Measurements from ENCODE around the gene VENTX.
"Not testable (repeated sequence)": the region's sequence is repeated elsewhere in the genome, so short reads cannot be mapped to it uniquely, and the experiment has no call there.

Gene VENTX

GRCh38 chr10:133259602-133259989 is 21.9 kb downstream of the VENTX start:
- DNase-seq: no peak

DNA sequence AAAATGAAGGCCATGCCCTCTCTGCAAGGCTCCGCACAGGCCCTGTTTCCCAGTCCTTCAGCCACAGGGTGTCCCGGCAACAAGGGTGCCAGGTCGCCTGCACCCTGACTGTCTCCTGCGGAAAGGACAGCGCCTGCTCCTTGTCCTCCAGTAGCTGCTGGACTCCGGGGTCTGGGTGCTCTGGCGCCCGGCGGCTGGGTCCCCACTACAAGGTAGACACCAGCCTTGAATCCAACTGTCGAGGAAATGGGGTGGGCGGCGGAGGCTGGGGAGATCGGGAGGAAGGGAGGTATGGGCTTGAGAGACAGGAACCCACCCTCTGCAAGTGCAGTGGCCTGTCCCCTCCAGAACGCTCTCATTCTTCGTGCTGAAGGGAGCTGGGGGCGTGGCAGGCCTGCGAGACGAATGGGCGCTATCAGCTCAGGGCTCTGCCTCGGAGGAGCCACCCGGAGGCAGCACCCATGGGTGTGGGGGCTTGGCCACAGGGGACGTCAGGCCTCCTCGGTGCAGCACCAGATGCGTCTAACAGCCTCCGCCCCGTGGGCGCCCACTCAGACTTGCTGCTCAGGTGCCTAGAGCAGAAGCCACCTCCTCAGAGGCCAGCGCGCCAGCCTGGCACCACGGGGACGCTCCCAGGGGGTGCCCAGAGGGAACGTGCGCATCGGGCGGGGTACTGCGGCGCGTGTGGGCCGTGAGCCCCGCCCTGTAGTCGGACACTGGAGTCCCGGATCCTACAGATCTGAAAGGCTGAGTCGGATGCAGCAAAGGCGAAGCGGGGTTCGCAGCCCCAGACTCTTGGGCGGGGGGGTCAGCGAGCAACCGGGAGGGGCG is 23.5 kb downstream of the VENTX start:
- DNase-seq: no peak

DNA sequence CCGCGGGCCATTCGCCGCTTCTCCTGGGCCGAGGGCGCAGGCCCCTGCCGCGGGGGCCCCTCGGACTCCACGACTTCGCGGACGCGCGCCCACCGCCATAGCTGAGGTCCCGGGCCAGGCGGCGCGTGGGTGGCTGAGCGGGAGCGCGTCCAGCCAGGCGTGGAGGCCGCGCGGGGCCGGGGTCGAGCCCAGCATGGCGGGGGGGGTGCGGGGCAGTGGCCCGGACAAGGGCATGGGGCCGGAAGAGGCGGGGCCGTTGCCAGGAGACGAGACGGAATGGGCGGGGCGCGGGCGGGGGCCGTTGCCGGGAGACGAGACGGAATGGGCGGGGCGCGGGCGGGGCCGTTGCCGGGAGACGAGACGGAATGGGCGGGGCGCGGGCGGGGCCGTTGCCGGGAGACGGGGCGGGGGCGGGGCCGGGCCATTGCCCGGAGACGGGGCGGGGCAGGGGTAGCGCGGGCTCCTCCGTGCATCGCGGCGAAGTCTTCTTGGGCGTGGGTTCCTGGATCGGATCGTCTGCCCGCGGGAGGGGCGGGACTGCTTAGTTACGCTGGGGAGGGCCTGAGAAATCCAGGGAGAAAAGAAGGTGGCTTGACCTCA is 24.2 kb downstream of the VENTX start:
- DNase-seq: peak; percentile 46

GRCh38 chr10:133262696-133263095 is 25.0 kb downstream of the VENTX start:
- no peak for DNase-seq

GRCh38 chr10:133263674-133264073 is 26.0 kb downstream of the VENTX start:
- no peak for DNase-seq

DNA sequence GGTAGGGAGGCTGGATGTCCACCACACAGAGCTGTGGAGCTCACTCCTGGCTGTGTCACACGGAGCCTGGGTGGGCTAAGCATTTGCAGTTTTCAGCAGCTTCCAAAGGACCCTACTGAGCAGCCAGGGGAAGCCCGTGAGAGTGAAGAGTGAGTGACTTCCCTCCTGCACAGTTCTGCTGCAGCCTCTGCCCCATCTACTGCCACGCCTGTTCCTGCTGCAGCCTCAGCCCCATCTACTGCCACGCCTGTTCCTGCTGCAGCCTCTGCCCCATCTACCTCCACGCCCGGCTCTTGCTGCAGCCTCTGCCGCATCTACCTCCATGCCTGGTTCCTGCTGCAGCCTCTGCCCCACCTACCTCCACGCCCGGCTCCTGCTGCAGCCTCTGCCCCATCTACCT is 26.8 kb downstream of the VENTX start:
- no peak for DNase-seq

- not testable (repeated sequence) for DNase-seq
Observed at GRCh38 chr10:133265052-133265451, 27.4 kb downstream of the VENTX start.

DNA sequence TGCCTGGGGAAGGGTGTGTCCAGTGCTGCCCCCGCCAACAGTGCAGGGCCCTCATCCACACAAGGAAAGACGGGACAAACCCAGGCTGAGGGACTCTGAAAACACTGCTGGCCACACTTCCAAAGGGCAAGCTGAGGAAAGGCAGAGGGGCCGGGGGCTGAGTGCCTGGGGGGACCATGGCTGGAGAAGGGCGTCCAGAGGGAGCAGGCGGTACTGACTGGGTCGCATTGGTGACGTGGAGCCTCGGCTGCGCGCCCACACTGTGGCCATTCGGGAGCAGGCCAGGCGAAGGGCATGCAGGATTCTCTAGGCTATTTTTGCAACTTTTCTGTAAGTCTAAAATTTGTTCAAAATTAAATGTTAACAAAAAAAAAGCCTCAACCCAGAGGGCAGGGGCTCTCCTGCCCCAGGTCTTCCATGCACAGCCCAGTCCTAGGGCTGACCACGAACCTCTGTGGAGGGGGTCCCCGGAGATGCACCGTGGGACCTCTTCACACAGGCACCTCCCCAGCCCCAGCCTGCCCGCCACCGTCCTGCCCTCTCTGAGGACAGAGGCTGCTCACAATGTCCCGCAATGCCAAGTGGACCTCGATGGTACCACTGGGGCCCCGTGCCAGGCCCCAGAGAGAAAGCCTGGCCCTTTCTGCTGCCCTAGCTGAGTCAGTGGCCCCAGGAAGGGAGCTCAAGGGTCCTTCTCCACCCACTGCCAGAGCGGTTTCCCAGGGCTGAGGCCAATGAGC is 28.6 kb downstream of the VENTX start:
- no peak for DNase-seq

GRCh38 chr10:133267293-133267692 is 29.6 kb downstream of the VENTX start:
- DNase-seq: no peak

DNA sequence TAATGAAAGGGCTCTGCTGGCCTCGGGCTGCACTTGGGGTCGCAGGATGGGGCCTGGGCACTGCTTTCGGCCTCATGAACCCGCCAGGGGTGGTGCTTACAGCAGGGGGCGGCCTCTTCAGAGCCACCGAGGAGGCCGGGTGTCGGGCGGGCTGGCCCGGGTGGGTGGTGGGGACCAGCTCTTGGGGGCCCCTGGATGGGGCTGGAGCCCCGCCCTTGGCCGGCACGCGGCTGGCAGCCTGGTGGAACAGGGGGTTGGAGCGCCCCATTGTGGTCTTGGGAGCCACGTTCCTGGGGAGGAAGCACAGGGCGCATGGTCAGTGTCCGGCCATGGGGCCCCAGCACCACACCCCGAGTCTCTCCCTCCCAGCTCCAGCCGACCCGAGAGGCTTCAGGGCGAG is 30.2 kb downstream of the VENTX start:
- DNase-seq: no peak

DNA sequence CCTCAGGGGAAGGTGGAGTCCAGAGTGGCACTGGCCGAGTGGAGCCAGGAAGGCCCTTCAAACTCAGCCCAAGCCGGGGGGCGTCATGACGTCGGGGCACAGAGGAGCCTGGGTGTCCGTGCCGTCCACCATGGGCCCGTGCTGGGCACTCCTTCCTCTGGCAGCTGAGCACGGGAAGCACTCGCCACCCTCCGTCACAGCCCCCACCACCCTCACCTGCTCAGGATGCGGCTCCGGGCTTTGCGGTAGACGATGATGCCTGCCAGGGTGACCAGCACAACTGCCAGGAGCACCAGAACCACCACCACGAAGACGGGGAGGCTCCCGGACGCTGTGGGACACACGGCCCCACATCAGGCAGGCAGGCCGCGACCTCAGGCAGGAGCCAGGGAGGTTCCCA is 30.9 kb downstream of the VENTX start:
- DNase-seq: no peak

DNA sequence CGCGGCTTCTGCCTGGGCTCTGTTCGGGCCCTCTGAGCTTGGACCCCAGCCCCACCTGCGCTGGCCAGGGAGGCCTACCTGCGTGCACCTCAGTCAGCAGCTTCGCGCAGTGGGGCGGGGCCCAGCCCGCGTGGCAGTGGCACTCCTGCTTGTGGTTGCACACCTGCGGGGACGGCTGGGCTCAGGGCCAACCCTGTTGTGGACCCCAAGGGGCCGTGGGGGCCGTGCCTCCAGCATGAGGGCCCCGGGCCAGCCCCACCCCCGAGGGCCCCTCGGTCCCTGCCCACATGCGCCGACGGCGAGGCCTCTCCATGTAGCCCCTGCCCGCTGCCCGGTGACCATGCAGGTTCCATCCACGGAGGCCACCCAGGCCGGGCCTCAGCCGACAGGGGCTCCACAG is 31.7 kb downstream of the VENTX start:
- no peak for DNase-seq

DNA sequence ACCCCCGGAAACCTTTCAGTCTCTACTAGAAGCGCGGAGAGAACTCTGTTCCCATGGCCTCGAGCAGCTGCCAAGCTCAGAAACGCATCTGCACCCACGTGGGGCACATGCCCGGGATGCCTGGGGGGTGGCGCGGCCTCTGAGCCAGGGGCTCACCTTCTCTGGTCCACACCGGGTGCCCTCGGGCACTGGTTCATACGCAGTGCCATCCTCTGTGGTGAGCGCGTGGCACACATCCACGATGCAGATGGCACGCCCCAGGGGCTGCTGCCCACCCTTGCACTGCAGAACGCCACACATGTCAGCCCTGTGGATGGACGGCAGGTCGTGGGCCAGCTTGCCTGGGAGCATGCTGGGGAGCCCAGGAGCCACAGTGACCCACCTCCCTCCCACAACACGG is 32.5 kb downstream of the VENTX start:
- no peak for DNase-seq

DNA sequence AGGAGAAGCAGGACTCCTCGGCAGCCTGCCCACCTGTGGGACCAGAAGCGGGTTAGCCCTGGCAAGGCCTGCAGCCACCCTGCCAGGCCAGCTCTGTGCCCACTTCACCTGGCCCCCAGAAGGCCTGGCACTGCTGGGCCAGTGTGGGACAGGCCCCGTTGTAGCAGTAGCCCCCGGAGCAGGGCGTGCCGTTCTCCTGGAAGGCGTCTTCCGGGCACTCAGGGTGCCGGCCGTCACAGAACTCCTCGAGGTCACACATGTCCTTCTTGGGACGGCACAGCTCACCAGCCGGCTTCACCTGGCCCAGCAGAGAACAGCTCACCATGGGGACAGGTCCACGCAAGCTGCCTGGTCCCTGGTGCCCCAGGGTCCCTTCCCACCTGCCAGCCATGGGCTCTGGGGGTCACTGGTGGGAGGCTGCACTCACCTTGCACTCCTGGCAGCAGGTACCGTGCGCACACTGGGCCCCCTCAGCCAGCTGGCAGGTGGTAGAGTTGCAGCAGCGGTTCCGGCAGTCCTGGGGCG is 33.2 kb downstream of the VENTX start:
- no peak for DNase-seq

- DNase-seq: no peak
Observed at GRCh38 chr10:133271521-133272300, 34.1 kb downstream of the VENTX start.

DNA sequence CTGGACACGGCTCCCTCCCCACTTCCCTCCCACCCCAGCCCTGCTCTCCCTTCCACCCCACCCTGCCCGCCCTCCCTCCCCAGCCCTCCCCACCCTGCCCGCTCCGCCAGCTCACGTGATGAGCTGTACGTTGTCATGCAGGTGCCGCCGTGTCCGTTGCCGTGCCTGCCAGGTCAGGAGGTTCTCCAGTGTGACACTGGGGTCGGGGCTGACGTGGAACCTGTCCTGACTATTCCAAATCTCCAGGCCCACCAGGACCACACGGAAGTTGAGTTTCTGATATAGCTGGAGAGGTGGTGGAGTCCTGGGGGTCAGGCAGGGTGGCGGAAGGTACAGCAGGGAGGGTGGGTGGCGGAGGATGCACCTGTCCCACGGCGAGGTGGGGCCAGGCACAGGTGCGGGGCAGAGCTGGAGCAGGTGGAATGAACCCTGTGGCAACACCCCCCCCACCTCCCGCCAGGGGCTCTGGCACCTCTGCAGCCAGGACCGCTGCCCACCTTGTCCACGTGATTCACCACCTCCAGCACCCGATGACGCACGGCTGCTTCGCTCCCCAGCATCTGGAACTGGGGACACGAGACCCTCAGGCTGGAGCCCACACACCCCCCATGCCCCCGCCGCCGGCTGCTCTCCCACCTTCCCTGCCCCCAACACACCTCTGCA is 34.8 kb downstream of the VENTX start:
- no peak for DNase-seq

DNA sequence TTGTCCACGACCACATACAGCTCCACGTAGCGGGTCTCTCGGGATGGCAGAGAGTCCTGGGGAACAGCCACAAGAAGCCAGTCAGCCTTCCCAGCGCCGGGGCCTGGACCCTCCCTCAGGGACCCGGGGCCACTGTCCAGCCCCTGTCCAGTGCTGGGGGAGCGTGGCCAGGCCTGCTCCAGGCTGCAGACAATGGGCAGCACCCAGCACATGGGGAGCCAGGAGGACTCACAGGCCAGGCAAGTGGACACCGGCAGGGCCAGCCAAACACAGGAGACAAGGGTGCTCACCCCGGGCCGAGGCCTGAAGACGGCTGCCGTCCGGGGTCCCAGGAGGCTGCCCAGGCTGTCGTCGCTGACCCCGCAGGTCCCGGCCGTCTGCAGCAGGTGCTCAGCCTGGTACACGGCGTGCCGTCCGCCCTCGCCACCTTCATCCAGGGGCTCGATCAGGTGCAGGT is 35.3 kb downstream of the VENTX start:
- DNase-seq: no peak

DNA sequence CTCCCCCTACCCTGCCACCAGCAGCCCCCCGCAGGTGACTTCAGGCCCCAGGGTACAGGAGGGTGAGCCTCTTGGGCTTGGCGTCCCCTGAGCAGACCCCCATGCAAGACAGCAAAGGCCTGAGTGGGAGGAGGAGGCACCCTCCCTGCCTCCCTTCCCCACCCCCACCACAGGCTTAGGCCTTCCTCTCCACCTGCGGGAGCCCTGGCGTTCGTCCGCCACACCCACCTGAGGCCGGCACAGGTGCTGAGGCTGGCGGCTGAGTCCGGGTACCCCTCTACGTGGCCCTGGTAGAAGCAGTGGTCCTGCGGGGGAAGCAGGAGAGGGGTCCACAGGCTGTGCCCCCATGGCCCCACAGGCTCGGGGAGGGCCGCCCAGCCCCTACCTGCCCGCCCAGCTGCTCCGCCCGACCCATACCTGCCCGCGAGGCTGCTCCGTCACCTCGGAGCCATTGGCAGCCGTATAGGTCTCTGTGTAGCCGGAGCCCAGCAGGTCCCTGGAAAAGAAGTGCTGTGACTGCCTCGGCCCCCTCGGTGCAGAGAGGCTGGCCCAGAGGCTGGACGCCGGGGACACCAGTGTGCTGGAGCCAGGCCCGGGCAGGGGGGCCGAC is 36.0 kb downstream of the VENTX start:
- DNase-seq: no peak

DNA sequence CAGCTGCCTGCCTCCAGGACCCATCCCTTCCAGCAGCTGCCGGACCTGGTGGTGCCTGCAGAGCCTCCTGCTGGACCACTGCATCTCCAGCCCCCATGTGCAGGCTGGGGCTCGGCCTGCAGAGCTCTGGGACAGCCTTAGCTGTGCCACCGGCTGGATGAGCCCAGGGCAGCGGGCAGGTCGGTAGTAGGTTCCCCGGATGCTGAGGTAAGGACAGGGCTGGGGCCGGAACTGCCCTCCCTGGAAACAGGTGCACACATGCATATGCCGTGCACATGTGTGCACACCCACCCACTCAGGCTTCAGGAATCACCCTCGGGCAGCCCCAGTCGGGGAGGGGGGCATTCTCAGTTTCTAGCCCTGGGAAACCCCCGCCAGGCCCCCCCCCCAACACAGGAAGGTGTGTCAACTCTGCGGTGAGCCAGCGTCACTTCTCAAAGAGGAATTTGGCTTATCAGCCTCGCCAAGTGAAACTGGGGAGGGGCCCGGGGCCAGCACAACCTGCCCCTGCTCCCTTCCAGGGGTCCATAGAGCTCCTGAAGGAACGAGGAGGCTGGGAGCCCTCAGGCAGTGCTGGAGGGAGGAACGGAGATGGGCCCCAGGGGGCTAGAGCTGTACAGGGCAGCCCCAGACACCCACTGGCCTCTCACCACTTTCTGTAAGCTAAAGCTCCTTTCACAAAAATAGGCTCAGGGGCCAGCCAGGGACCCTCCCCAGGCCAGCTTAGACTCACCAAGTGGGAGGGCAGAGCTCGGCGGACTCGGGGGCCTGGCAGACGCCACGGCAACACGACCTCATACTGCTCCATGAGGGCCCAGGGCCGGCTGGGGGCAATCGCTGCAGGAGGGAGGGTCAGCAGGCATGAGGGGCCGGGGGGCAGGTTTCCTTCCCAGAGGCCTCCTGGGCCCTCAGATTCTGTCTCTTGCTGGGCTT is 37.4 kb downstream of the VENTX start:
- DNase-seq: peak; percentile 45

DNA sequence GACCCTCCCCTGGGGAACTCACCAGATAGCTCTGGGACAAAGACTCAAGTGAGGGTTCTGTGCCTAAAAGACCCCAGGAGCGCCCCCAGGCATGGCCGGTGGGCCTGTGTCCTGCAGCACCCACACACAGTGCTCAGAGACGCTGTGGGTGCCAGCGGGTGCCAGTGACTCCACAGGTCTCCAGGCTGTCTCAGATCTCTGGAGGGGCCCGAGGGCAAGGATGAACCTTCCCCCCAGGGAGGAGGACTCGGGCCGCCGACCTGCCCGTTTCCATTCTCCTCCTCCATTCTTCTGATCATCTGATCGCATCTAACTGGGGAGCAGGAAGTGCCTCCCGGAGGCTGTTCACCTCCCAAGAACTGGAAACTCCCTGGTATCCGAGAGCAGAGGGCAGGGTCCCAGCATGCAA is 38.0 kb downstream of the VENTX start:
- DNase-seq: no peak

GRCh38 chr10:133276100-133276434 is 38.4 kb downstream of the VENTX start:
- DNase-seq: no peak
